WI38 (cell line): ENCODE measurements around the gene AIFM2.
"Not testable (repeated sequence)": the region's sequence is repeated elsewhere in the genome, so short reads cannot be mapped to it uniquely, and the experiment has no call there.

Experiments used
- H3K4me3 ChIP-seq: 2 replicates; pipeline ENCODE4 v1.5.1; 2011; ENCODE audit warnings: low read depth, mild to moderate bottlenecking, control low read depth, low read length
- TF ChIP-seq, protein P1 (sequence below): IDR thresholded peaks from 2 replicates; pipeline ENCODE4 v1.5.1; 2012; ENCODE audit warnings: low read depth, mild to moderate bottlenecking, control low read depth, low read length

AIFM2 gene

DNA sequence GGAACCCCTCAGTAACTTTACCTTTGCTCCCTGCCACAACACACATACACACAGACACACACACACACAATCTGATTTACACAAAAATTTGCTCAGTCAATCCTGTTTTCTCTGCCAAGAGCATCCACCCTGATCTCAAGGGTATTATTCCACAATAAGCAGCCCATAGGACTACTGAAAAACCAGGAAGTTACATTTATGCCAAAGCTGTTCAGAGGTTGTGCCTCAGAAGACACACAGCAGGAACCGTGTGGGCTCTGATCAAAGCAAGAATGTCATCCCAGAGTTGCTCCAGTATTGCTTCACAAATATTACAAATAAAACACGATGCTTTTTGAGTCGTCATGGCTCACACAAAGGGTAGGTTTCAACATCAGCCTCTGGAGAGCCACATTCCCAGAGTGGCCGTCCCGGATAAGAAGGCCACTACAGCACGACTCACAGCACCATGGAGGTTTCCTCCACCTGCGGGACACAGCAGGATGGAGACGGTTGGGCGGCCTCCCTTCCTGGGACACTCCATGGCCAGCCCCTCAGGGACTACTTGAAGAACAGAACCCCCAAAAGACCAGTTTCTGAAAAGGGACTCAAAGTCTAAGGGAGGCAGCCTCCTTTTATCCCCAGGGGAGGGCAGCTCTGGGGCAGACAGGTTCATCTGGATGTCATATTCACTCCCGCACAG lies 1.6 kb downstream of the AIFM2 start:
- peak overlapping the region; percentile 83 for H3K4me3 ChIP-seq
- TF ChIP-seq, protein P1, sequence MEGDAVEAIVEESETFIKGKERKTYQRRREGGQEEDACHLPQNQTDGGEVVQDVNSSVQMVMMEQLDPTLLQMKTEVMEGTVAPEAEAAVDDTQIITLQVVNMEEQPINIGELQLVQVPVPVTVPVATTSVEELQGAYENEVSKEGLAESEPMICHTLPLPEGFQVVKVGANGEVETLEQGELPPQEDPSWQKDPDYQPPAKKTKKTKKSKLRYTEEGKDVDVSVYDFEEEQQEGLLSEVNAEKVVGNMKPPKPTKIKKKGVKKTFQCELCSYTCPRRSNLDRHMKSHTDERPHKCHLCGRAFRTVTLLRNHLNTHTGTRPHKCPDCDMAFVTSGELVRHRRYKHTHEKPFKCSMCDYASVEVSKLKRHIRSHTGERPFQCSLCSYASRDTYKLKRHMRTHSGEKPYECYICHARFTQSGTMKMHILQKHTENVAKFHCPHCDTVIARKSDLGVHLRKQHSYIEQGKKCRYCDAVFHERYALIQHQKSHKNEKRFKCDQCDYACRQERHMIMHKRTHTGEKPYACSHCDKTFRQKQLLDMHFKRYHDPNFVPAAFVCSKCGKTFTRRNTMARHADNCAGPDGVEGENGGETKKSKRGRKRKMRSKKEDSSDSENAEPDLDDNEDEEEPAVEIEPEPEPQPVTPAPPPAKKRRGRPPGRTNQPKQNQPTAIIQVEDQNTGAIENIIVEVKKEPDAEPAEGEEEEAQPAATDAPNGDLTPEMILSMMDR = no peak

DNA sequence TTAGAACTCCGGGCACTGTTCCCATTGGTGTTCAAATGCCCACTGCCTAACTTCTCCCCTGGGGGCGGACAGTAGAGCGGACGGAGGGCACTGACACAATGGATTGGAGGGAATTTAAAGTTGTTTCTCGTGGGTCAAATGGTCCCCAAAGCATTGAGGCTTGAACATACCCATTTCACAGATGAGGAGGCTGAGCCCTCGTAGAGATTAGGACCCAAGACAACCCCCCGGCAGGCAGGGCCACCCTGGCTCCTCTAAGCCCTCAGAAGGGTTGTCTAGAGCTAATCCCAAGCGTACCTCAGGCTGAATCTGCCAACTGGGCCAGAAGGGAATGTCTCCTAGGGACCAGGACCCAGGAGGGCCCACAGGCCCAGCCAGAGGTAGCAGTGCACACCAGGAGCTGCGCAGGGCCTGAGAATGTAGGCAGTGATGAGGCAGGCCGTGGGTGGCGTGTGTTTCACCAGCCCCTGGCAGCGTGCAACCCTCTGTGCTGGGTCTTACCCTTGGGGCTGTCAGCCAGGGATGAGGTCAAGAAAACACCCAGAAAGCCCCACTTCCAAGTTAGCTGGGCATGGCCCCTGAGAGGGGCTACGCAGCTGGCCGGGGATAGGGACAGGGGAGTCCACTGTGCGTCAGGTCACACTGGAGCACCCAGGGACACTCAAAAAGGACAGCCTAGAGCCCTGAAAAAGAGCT lies 5.8 kb downstream of the AIFM2 start:
- H3K4me3 ChIP-seq = no peak overlapping the region
- TF ChIP-seq, protein P1 = no peak

DNA sequence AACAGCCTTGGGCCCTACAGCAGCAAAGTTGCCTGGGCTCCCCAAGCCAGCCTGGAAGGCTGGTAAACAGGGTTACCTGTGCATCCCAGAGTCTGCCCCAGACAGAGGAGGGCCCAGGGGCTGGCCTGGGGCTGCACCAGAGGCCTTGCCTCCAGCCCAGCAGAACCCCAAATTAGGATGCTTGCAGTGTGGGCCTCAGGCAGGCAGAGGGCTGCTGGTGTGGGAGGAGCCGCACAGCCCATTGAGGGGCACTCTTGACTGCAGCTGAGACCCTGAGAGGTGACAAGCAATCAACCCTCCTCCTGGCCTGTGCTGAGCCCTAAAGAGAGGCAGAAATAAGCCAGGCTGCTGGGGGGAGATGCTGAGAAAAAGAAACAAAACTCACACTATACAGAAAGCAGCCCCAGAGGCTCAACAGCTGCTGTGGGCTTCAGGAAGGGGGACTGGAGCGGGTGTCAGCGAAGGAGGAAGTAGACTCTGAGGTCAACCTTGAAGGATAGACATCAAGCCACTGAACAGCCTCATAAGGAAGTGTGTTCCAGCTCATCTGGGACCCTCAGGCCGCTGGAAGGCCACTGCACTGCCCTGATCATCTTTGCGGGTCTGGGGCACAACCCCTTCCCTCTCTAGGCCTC lies 6.6 kb downstream of the AIFM2 start:
- no peak overlapping the region for H3K4me3 ChIP-seq
- TF ChIP-seq, protein P1 = no peak

GRCh38 chr10:70124918-70125317 lies 7.7 kb downstream of the AIFM2 start:
- no peak overlapping the region for H3K4me3 ChIP-seq
- TF ChIP-seq, protein P1 = no peak

- no peak overlapping the region for H3K4me3 ChIP-seq
- TF ChIP-seq, protein P1 = no peak
These were observed 8.2 kb downstream of the AIFM2 start for GRCh38 chr10:70124415-70124814.

GRCh38 chr10:70123817-70124216 lies 8.8 kb downstream of the AIFM2 start:
- no peak overlapping the region for H3K4me3 ChIP-seq
- TF ChIP-seq, protein P1 = no peak

- H3K4me3 ChIP-seq = not testable (repeated sequence)
These were observed 9.5 kb downstream of the AIFM2 start for GRCh38 chr10:70123166-70123565.
